Activated T-cell treated with anti-CD3 and anti-CD28 coated beads for 1 hour (primary cell): ENCODE results near the gene AVEN.
"Not testable (repeated sequence)": the region's sequence is repeated elsewhere in the genome, so short reads cannot be mapped to it uniquely, and the experiment has no call there.

Experiments used
- DNase-seq: peaks from one replicate; pipeline ENCODE4 v3.0.0-alpha.2; 2020; ENCODE audit warnings: low read depth

AVEN gene

DNA sequence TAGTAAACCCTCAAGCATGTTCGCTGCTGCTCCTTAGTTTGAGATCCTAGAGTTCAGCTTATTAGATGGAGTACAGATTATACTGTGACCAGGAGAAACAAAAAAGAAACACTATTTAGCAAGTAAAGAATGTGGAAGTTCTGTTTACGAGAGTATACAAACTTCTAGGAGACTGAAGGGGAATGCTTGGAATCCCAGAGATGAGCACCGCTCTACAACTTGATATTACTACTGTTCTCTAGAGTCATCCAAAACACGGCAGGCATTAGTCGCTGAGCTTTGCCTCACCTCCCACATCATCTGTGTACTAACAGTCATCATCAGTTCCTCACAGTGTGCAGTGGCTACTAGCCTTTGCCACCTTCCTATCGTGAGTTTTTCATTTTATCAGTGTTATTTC is 192.1 kb downstream of the AVEN start:
- no peak for DNase-seq

- DNase-seq: no peak
These were observed 192.9 kb downstream of the AVEN start for GRCh38 chr15:33846142-33846541.

DNA sequence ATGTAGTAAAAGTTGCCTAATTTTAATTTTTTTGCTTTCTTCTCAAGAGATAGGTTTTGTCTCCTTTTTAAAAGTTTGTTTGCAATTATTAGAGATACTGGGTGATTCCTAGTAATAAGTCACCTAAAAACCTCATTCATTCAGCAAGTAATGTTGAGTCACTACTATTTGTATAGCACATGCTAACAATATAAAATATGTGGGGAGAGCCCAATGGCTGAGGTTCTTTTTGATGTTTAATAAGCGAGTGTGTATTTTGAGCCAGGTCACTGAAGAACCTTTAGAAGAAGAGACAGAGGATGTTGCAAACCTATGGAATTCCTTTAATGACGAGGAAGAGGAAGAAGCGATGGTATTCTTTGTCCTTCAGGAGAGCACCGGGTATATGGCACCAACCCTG is 194.4 kb downstream of the AVEN start:
- DNase-seq: no peak

DNA sequence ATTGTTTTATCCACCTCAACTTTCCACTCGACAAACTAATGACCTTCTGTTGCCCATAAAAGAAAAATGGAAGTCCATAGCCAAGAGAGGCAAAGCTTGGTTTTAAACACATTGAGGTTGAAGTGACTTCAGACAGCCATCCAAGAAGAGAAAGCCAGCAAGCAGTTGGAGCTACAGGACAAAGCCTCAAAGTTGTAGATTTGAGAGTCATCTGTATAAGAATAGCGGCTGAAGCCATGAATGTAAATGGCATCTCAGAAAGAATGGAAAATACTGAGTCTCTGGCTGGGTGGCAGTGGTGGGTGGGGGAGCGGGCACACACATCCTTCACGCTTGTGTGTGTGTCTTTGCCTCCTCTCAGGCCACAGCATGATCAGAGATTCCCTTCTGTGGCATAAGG is 194.8 kb downstream of the AVEN start:
- DNase-seq: no peak

GRCh38 chr15:33840615-33841014 is 198.4 kb downstream of the AVEN start:
- no peak for DNase-seq

DNA sequence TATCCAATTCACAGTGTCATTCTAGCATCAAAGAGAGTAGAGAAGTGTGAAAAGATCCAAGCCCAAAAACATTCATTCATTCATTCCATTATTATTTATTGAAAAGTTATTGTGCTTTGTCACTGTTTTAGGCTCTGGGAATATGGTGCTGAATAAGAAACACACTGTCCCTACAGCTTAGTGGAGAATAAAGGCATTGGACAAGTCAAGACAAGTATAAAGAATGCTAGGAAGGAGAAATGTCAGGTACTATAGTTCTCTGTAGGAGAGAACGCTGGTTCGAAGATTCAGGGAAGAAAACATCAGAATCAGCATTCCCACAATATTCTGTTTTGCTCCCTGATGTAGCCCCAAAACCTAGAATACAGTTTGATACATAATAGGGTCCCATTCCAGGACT is 199.5 kb downstream of the AVEN start:
- no peak for DNase-seq

GRCh38 chr15:33837294-33837693 is 201.7 kb downstream of the AVEN start:
- no peak for DNase-seq

- DNase-seq: no peak
These were observed 203.9 kb downstream of the AVEN start for GRCh38 chr15:33834892-33835743.

GRCh38 chr15:33831646-33832045 is 207.4 kb downstream of the AVEN start:
- DNase-seq: no peak

DNA sequence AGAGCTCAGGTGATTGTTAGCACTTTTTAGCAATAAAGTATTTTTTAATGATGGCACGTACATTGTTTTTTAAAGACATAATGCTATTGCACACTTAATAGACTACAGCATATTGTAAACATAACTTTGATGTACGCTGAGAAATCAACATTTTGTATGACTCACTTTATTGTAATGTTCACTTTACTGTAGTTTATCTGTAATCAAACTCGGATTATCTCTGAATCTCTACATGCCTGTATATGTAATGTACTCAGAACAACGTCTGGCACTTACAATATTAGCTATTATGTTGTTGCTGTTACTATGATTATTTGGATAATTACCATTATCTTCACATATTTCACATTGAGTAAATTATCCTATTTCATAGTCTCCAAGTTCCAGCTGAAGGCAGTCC is 208.7 kb downstream of the AVEN start:
- DNase-seq: no peak

DNA sequence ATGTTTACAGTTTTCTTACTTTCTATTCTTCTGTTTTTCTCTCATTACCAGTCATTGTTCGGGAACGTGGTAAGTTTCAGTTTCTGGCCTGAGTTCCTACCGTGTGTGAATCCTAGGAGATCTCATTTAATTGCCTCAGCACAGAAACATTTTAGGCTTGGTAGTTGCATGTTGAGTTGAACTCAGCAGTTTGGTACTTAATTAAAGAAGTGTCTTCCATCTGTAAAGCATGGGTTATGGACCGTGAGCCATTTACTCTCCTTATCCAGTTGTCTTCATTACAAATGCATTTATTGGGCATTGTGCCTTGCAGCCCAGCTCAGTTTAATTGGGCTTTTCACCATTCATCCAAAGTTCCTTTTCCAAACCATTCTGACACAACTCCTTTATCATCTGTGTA is 212.8 kb downstream of the AVEN start:
- DNase-seq: no peak

- no peak for DNase-seq
These were observed 213.6 kb downstream of the AVEN start for GRCh38 chr15:33825453-33825852.

DNA sequence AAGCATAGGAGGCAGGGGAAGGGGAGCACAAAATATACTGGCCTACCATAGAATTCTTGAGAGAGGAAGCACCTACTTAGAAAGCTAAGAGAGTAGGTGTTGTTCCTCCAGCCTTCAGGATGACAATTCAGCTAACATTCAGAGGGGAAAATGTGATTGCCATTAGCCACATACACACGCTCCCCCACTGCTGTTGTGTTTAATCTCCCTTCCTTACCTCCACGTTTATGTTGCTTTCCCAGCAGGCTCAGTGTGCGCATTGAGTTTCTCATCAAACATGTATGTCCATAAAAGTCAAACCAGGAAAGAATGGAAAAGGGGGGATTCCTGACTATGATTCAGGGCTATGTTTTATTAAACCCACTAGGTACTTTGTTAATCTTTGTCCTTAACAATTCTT is 215.9 kb downstream of the AVEN start:
- DNase-seq: no peak

GRCh38 chr15:33822479-33822878 is 216.5 kb downstream of the AVEN start:
- no peak for DNase-seq

DNA sequence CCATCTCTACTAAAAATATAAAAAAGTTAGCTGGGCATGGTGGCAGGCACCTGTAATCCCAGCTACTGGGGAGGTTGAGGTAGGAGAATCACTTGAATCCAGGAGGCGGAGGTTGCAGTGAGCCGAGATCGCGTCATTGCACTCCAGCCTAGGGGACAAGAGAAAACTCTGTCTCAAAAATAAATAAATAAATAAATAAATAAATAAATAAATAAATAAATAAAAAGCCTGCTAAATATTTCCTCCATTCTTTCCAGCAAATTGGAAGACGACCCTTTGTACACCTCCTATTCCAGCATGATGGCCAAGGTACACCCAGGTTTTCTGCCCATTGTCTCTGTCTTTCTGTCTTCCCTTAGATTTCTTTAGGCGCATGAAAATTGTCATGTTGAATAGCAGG is 219.5 kb downstream of the AVEN start:
- DNase-seq: not testable (repeated sequence)
